GM13977 (cell line): ENCODE measurements around the gene SLC66A3.

Experiments used
- DNase-seq: peaks from one replicate; pipeline ENCODE4 v3.0.0; 2012; ENCODE audit warnings: low spot score
- CTCF ChIP-seq: IDR thresholded peaks from 2 replicates; pipeline ENCODE4 v1.5.1; 2012; ENCODE audit warnings: mild to moderate bottlenecking, control low read depth; ENCODE audit not compliant: insufficient read depth; ENCODE audit errors: extremely low read depth, missing control alignments
- in situ Hi-C: fragments of 300-500 bp; cut with MboI; formaldehyde crosslinking; loops from one replicate; pipeline ENCODE4 v1.12.0; 2022; ENCODE audit warnings: low sequenced_read_pairs, low pct_unique_long_range_greater_than_20kb, mixed read lengths, inconsistent platforms; ENCODE audit not compliant: unreplicated experiment

Gene SLC66A3

GRCh38 chr2:11166476-11166875, 11.2 kb downstream of the SLC66A3 start:
- no peak for DNase-seq
- TF ChIP-seq CTCF, result no peak
- in situ Hi-C loops, result no loop called here

GRCh38 chr2:11168488-11168887, 13.2 kb downstream of the SLC66A3 start:
- in situ Hi-C loops, result no loop called here
- no peak for TF ChIP-seq CTCF
- no peak for DNase-seq

- DNase-seq, result no peak
- TF ChIP-seq CTCF, result no peak
- in situ Hi-C loops, result no loop called here
Measured at GRCh38 chr2:11169333-11169732, 14.1 kb downstream of the SLC66A3 start.

- TF ChIP-seq CTCF, result no peak
- in situ Hi-C loops, result no loop called here
- no peak for DNase-seq
Measured at GRCh38 chr2:11174222-11174621, 19.0 kb downstream of the SLC66A3 start.

- no peak for TF ChIP-seq CTCF
- in situ Hi-C loops, result no loop called here
- no peak for DNase-seq
Measured at GRCh38 chr2:11175293-11175795, 20.1 kb downstream of the SLC66A3 start.

- no peak for DNase-seq
- no peak for TF ChIP-seq CTCF
- in situ Hi-C loops, result no loop called here
Measured at GRCh38 chr2:11177871-11178690, 22.8 kb downstream of the SLC66A3 start.
